ENCODE data around the gene INPP5A.

DNA sequence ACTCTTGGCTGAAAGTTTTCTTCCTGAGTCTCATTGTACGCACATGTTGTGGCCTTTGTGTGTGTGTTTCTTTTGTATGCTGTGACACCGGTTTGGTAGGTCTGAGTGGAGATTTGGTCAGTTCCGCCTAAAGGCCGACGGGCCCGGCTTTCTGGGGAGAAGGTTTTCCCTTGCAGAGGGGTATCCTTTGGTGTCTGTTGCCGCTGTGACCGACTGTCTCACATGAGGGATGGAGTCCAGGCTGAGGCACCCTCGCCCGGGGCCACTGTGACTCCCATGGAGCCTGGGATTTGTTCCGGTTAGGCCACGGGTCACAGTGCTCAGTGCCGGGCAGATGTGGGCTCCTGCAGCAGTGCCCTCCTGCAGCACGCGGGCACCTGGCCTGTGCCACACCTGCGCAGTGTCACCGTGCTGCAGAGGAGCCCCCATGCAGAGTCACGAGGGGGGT is 19.4 kb downstream of the INPP5A start:
- no peak for TF ChIP-seq POLR2A (IDR thresholded peaks at IDR 0.05; ENCODE audit: low read length)
- TF ChIP-seq GATA1 (IDR thresholded peaks at IDR 0.05; ENCODE audit: low read depth, low read length), result no peak

Measured in erythroblast (primary cell).